ENCODE measurements around the gene EXD3. TPM values are rescaled to one million over a fixed set of nuclear protein-coding genes. Genes with fewer than 3 reads are reported as not detected.
A peak's percentile ranks its signal among the peaks of the same experiment; 100 is the strongest.

EXD3 gene
- 1.3 and 2.7 TPM in 2 replicates for total RNA-seq (2016; rRNA removed; fragmentation: Illumina TruSeq; extraction: Trizol)
- total RNA-seq (2016; cell fraction: cytosol; rRNA removed; fragmentation: Illumina TruSeq; extraction: Trizol; ENCODE audit: low read depth): 1.1 and 1.7 TPM in 2 replicates
- total RNA-seq (2016; cell fraction: insoluble cytoplasmic fraction; rRNA removed; fragmentation: Illumina TruSeq; extraction: Trizol): 1.3 and 3.1 TPM in 2 replicates
- 1.6 and 2.4 TPM in 2 replicates for total RNA-seq (2016; cell fraction: membrane; rRNA removed; fragmentation: Illumina TruSeq; extraction: Trizol)
- 3.0 and 3.1 TPM in 2 replicates for total RNA-seq (2016; cell fraction: nucleus; rRNA removed; fragmentation: Illumina TruSeq; extraction: Trizol)
- polyA plus RNA-seq (2011; rRNA removed): 4.8 and 9.1 TPM in 2 replicates
- polyA plus RNA-seq (2011; cell fraction: cytosol; rRNA removed): 1.6 and 3.2 TPM in 2 replicates
- 82.5 and 82.6 TPM in 2 replicates for polyA plus RNA-seq (2011; cell fraction: nucleus; rRNA removed)
- 4.7 and 9.6 TPM in 2 replicates for polyA plus RNA-seq (2012)
- polyA plus RNA-seq (2016; cell fraction: cytosol; fragmentation: Illumina TruSeq; extraction: Trizol; ENCODE audit: low read depth): 3.8 and 4.6 TPM in 2 replicates
- 2.3 and 2.8 TPM in 2 replicates for polyA plus RNA-seq (2016; cell fraction: insoluble cytoplasmic fraction; fragmentation: Illumina TruSeq; extraction: Trizol; ENCODE audit: low read depth)
- 5.3 and 6.7 TPM in 2 replicates for polyA plus RNA-seq (2016; cell fraction: membrane; fragmentation: Illumina TruSeq; extraction: Trizol; ENCODE audit: low read depth)
- polyA plus RNA-seq (2016; cell fraction: nucleus; fragmentation: Illumina TruSeq; extraction: Trizol; ENCODE audit: insufficient read depth, low read depth): 8.9 and 9.7 TPM in 2 replicates
- 3.4 and 4.2 TPM in 2 replicates for polyA minus RNA-seq (2011; rRNA and poly(A)+ RNA removed; ENCODE audit: low replicate concordance)
- polyA minus RNA-seq (2011; cell fraction: cytosol; rRNA and poly(A)+ RNA removed): 0.62 and 2.6 TPM in 2 replicates
- polyA minus RNA-seq (2011; cell fraction: nucleus; rRNA and poly(A)+ RNA removed): 6.6 and 9.0 TPM in 2 replicates
- Bru-seq, nascent RNA: percentile 38 among the genes with signal in this experiment
- BruChase-seq, experiment 1, labeled RNA remaining after a 6-hour chase: percentile 36 among the genes with signal in this experiment
- BruChase-seq, experiment 2, labeled RNA remaining after a 2-hour chase: percentile 38 among the genes with signal in this experiment
- long read RNA-seq, experiment 1, partial matches to known transcripts: 3 of 10 reads
- long read RNA-seq, experiment 1, other reads (novel, unspliced or antisense): 4 of 10 reads
- long read RNA-seq, experiment 2, transcript EXD3-203 (3 exons, 1,585 nt): major isoform, 11 of 17 reads
- long read RNA-seq, experiment 2, partial matches to known transcripts: 4 of 17 reads
- long read RNA-seq, experiment 2, other reads (novel, unspliced or antisense): 2 of 17 reads

GRCh38 chr9:137422604-137423513 is at the start of gene EXD3, which contains the start of gene NOXA1:
Gene EXD3, minus strand, starts transcription at chr9:137423162. Its CDS starts 27,805 bp downstream, at chr9:137395357.
Gene NOXA1, plus strand, starts transcription at chr9:137423393. Its CDS starts 137 bp downstream, at chr9:137423530.
- Histone ChIP-seq H3K4me3 (replicated peaks in 1 of 3; ENCODE audit: insufficient read depth in 1 of 3, low read depth in 2 of 3, low read length in 3 of 3) (peak within 1 kb of the TSS; percentile 69 to 99 (median 96)), H2AFZ (ENCODE audit: low read length) (peak within 1 kb of the TSS; percentile 63), H3K4me2 (ENCODE audit: low read depth, low read length) (peak within 1 kb of the TSS; percentile 96), H3K9me3 (ENCODE audit: low read length) (no peaks in the 10 kb centered on the region), H3K27me3 (ENCODE audit: control insufficient read depth in 1 of 2, insufficient read depth in 2 of 2, low read length in 2 of 2) (no peaks in the 10 kb centered on the region; a peak in 1 of 5 replicates), H3K36me3 (replicated peaks in 1 of 2; ENCODE audit: control insufficient read depth in 1 of 2, insufficient read depth in 2 of 2, low read length in 2 of 2) (no peaks in the 10 kb centered on the region), H3K4me1 (ENCODE audit: insufficient read depth, low read length) (peaks cover 21% of the 10 kb centered on the region), H3K79me2 (ENCODE audit: insufficient read depth, low read length) (peaks cover 18% of the 10 kb centered on the region), H4K20me1 (ENCODE audit: insufficient read depth, low read length) (no peaks in the 10 kb centered on the region), H3K27ac (ENCODE audit: extremely low read length, insufficient read depth, low read length) (peak within 1 kb of the TSS; percentile 69), H3K9ac (ENCODE audit: insufficient read depth, low read depth, low read length) (peak within 1 kb of the TSS; percentile 88)
- POLR2A ChIA-PET: interaction anchor here (1.0 to 3.2 kb wide), 12 partner anchors 13 to 168 kb away, joined by 3 to 26 read pairs (median 5); partner anchors contain the start of genes ENTPD8, MRPL41, NELFB and NRARP
- intact Hi-C loops (cut with micrococcal nuclease; ENCODE audit: unreplicated experiment) (loop anchor here (1.0 kb wide), 1 partner anchor 22 kb away; no protein-coding TSS in a partner anchor), in situ Hi-C loops (cut with HindIII; ENCODE audit: extremely low pct_ligation_motif_present, low pct_unique_long_range_greater_than_20kb) (no loop called here)
- DNase-seq (ENCODE audit: low spot score) (peak; percentile 81), FAIRE-seq (no peak), ATAC-seq (peak; percentile 81)
- WGBS (ENCODE audit: low lambda C conversion rate): 0% methylated on average over 3 of the region's 113 CpGs
- no TSS peak for BruUV-seq (replicated peaks)
- CTCF ChIA-PET (ENCODE audit: low intra/inter-chr PET ratio, low total read pairs): interaction anchor here (1.7 to 2.6 kb wide), 2 partner anchors 19 to 22 kb away, joined by 6 to 23 read pairs; partner anchors contain the start of gene ENTPD8
- TF ChIP-seq ZNF598 (CRISPR knock-in tag; IDR thresholded peaks at IDR 0.05; ENCODE audit: borderline replicate concordance) (no peak), DMAP1 (CRISPR knock-in tag; IDR thresholded peaks at IDR 0.05) (no peak; the same call in none of the 2 replicates), KAT8 (CRISPR knock-in tag; IDR thresholded peaks at IDR 0.05) (peak; percentile 93), ZNF597 (CRISPR knock-in tag; IDR thresholded peaks at IDR 0.05) (no peak), ZNF232 (CRISPR knock-in tag; IDR thresholded peaks at IDR 0.05; ENCODE audit: borderline replicate concordance) (no peak), ZBTB14 (CRISPR knock-in tag; IDR thresholded peaks at IDR 0.05) (peak; percentile 64), TFE3 (CRISPR knock-in tag; IDR thresholded peaks at IDR 0.05) (0 out of 2 replicates have a peak, but pooled peaks have one; percentile 22), ZBTB21 (CRISPR knock-in tag; IDR thresholded peaks at IDR 0.05) (no peak), ESRRA (CRISPR knock-in tag; IDR thresholded peaks at IDR 0.05; ENCODE audit: low read depth) (peak; percentile 64), CC2D1A (CRISPR knock-in tag; IDR thresholded peaks at IDR 0.05) (no peak), SETDB1 (CRISPR knock-in tag; IDR thresholded peaks at IDR 0.05; ENCODE audit: borderline replicate concordance) (no peak), ZNF230 (CRISPR knock-in tag; IDR thresholded peaks at IDR 0.05) (0 out of 2 replicates have a peak, but pooled peaks have one; percentile 19), TOE1 (CRISPR knock-in tag; IDR thresholded peaks at IDR 0.05) (no peak; the same call in 1 of the 2 replicates), HMG20A (CRISPR knock-in tag; IDR thresholded peaks at IDR 0.05; ENCODE audit: borderline replicate concordance) (no peak; the same call in 1 of the 2 replicates)
